Activated T-helper 1 cell treated with Interleukin-2 at 50 U/mL for 16 hours (primary cell): Measurements from ENCODE around the gene SFSWAP.
"Not testable (repeated sequence)": the region's sequence is repeated elsewhere in the genome, so short reads cannot be mapped to it uniquely, and the experiment has no call there.

Experiments used
- DNase-seq: peaks from one replicate; pipeline ENCODE4 v3.0.0-alpha.2; 2020; ENCODE audit warnings: low read depth

SFSWAP gene

GRCh38 chr12:131679816-131680215, 31.1 kb upstream of the SFSWAP start:
- DNase-seq: not testable (repeated sequence)

GRCh38 chr12:131680392-131681256, 30.3 kb upstream of the SFSWAP start:
- DNase-seq: not testable (repeated sequence)

GRCh38 chr12:131681257-131681620, 29.7 kb upstream of the SFSWAP start:
- DNase-seq: no peak

GRCh38 chr12:131681746-131682509, 29.0 kb upstream of the SFSWAP start:
- peak; percentile 35 for DNase-seq

- DNase-seq: no peak
Measured at GRCh38 chr12:131682510-131682895, 28.4 kb upstream of the SFSWAP start.

DNA sequence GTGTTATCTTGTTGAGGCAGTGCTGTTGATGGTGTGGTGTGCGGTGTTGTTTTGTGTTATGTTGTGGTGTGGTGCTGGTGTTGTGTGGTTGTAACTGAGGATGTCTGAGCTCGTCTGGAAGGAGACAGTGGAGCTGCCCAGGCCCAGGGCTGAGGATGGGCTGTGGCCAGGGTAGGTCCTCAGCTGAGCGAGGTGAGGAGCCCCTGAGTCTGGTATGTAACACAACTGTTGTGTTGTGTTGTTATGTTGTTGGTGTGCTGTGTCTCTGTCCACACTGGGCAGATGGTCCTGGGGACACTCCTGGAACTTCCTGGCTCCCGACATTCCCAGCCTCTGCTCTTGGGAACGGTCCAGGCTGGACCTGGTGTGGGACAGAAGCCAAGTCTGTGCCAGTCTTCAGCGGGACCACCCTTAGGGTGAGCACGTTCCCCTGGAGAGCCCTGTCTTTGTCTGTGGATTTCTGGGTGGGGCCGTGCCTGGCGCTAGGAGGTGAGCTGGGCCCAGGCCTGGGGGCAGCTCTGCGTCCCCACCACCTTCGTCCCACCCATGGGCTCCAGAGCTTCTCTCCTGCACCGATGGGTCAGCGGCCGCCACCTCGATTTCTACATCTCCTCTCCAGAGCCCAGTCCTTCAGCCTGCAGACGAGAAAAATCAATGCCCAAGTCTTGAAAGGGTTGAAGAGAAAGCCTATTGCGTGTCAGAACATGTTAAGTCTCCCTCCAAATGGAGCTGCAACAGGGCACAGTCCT, 27.4 kb upstream of the SFSWAP start:
- DNase-seq: no peak

DNA sequence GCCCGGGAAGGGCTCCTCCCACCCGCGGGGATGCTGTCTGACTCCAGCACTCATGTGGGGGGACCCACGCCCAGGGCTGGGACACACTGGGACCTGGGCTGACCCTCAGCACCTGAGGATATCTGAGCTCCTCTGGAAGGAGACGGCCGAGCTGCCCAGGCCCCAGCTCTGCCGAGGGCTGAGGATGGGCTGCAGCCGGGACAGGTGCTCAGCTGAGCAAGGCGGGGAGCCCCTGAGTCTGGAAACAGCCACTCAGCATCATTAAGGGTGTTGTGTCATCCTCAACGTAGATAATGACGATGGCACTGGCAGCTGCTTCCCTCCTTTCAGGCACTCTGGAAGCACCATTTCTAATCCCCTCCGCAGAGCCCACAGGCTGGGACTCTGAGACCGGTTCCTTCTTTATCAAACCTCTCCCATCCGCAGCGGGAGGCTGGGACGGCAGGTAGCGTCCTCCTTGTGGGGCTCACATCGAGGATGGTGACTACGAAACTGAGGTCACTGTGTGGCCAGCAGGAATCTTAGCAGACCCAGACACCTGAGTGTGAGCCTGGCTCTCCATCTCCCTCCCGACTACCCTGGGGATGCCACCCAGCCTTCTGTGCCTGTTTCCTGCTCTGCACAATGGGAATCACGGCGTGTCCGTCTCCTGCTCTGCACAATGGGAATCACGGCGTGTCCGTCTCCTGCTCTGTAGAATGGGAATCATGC, 26.7 kb upstream of the SFSWAP start:
- DNase-seq: no peak

- DNase-seq: no peak
Measured at GRCh38 chr12:131687346-131688125, 23.4 kb upstream of the SFSWAP start.

DNA sequence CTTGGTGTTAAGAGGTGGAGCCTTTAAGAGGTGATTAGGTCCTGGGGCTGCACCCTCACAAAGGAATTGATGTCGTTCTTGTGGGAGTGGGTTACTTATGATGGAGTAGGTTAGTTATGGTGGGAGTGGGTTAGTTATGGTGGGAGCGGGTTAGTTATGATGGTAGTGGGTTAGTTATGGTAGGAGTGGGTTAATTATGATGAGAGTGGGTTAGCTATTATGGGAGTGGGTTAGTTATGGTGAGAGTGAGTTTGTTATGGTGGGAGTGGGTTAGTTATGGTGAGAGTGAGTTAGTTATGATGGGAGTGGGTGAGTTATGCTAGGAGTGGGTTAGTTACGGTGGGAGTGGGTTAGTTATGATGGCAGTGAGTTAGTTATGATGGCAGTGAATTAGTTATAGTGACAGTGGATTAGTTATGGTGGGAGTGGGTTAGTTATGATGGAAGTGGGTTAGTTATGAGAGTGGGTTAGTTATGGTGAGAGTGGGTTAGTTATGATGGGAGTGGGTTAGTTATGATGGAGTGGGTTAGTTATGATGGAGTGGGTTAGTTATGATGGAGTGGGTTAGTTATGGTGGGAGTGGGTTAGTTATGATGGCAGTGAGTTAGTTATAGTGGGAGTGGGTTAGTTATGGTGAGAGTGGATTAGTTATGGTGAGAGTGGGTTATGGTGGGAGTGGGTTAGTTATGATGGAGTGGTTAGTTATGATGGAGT, 22.6 kb upstream of the SFSWAP start:
- DNase-seq: no peak

DNA sequence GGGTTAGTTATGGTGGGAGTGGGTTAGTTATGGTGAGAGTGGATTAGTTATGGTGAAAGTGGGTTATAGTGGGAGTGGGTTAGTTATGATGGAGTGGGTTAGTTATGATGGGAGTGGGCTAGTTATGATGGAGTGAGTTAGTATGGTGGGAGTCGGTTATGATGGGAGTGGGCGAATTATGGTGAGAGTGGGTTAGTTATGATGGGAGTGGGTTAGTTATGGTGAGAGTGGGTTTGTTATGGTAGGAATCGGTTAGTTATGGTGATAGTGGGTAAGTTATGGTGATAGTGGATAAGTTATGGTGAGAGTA, 22.1 kb upstream of the SFSWAP start:
- no peak for DNase-seq

DNA sequence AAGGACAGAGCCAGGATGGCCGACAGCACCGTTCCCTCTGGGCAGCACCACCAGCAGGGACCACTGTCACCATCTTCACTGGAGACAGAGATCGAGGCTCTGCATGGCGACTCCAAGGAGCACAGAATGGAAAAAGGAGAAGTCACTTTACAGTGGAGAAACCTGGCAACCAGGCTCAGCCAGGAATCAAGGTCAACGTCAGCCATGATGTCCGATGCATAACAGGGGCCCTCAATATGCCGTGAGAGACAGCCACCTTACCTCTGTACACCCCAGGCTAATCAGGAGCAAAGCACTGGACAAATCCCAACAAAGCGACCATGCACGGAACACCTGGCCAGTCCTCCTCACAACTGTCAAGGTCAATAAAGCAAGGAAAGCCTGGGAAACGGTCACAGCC, 20.6 kb upstream of the SFSWAP start:
- no peak for DNase-seq

DNA sequence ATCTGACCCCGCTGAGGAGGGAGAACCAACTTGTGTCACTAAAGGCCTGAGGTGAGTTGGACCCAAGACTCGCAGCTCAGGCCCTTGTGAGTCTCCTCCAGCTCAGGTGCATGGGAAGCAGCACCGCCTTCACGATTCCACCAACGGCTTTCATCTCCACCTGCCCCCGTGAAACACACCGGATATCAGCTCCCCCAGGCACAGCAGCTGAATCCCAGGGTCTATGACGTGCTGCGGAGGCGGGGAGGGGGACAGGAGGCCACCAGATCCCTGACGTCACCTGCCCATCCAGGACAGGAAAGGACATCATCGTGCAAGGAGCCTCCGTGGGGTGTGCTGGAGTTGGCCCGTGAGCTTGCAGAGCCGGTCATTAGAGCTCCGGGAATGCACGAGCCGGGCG, 18.5 kb upstream of the SFSWAP start:
- DNase-seq: no peak

- no peak for DNase-seq
Measured at GRCh38 chr12:131693149-131693548, 17.7 kb upstream of the SFSWAP start.

DNA sequence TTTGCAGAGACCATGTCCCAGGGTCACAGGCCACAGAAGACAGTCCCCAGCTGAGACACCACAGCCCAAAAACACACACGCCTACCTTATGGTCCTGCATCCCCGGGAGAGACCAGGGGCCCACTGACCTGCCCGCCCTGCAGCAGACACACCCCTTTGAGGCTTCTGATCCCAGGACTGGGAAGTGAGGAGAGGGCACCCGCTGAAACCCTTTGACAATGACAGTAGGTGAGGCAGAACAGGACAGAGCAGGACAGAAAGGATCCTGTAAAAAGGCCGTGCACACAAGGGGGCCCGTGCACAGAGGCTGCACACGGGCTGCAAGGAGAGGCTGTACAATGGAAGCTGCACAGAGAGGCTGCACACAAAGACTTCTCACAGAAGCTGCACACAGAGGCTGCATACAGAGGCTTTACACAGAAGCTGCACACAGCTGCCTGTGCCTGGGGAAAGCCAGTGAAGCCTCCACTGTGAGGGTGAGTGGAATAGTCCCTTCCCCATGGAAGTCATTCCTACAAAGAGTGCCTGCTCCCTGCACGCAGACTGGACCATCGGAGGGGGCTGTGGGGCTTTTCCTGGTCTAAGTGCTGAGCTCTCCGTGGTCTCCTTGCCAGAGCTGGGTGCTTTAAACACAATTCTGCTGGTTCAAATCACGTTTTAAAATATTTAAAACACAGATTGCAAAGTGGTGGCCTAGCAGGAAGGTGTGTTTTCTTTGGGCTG, 16.6 kb upstream of the SFSWAP start:
- no peak for DNase-seq

- DNase-seq: no peak
Measured at GRCh38 chr12:131695968-131696367, 14.9 kb upstream of the SFSWAP start.

- no peak for DNase-seq
Measured at GRCh38 chr12:131698286-131698685, 12.6 kb upstream of the SFSWAP start.

DNA sequence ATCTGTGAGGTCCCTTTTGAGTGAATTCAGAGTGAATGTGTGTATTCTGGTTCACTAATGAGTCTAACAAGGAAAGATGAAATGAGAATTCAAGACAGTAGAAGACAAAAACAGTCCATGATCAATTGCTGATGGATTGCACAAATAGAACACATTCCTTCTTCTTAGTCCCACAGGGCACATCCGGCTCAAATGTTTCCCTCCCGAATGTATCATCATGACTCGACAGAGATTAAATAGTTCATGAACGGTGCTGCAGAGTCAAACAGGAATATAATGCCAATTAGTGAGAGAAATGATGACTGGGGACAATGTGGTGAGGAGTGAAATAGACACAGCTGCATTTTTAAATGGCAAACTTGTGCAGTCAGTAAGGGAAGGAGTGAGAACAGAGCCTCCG, 11.5 kb upstream of the SFSWAP start:
- no peak for DNase-seq

DNA sequence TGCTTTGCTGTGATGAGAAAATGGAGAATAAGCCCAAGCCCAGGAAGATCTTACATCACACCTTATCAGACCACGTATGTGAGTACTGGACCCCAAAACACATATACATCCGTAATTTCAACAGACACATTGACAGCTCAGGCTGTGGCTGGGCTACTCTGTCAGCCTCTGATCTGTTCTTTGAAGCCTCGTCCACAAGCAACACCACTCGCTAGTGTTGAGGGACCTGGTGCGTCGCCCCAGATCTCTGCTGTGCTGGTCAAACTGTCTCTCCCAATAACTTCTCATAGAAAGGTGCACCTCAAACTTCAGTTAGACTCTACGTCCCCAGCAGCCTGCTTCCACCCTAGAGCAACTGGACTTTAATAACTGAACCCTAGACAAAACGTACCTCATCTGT, 10.6 kb upstream of the SFSWAP start:
- DNase-seq: no peak

- no peak for DNase-seq
Measured at GRCh38 chr12:131701705-131702572, 9.0 kb upstream of the SFSWAP start.
